Parathyroid adenoma (tissue), 2 donors: ENCODE data around the gene EMP1.

ENCODE experiments used
- H2AFZ ChIP-seq: fragments of 300-600 bp; sonication (generic); one replicate; pipeline ENCODE4 v1.7.0; 2017; ENCODE audit warnings: antibody characterized with exemption, mild to moderate bottlenecking
- H3K27ac ChIP-seq: fragments of 300-600 bp; sonication (generic); one replicate; pipeline ENCODE4 v1.7.0; 2017
- H3K27me3 ChIP-seq: fragments of 300-600 bp; sonication (generic); one replicate; pipeline ENCODE4 v1.7.0; 2017; ENCODE audit warnings: low read length; ENCODE audit not compliant: control insufficient read depth, insufficient read depth
- H3K36me3 ChIP-seq: fragments of 300-600 bp; sonication (generic); one replicate; pipeline ENCODE4 v1.7.0; 2017; ENCODE audit warnings: low read length; ENCODE audit not compliant: control insufficient read depth, insufficient read depth
- H3K4me1 ChIP-seq: fragments of 300-600 bp; sonication (generic); one replicate; pipeline ENCODE4 v1.7.0; 2017; ENCODE audit warnings: control low read depth
- H3K4me2 ChIP-seq: fragments of 300-600 bp; sonication (generic); one replicate; pipeline ENCODE4 v1.7.0; 2017; ENCODE audit warnings: low read length
- H3K4me3 ChIP-seq: fragments of 300-600 bp; sonication (generic); one replicate; pipeline ENCODE4 v1.7.0; 2017; ENCODE audit warnings: low read depth, low read length
- H3K79me2 ChIP-seq: fragments of 300-600 bp; sonication (generic); one replicate; pipeline ENCODE4 v1.7.0; 2017; ENCODE audit warnings: control low read depth
- H3K9ac ChIP-seq: fragments of 300-600 bp; sonication (generic); one replicate; pipeline ENCODE4 v1.7.0; 2017; ENCODE audit warnings: mild to moderate bottlenecking
- H3K9me3 ChIP-seq: fragments of 300-600 bp; sonication (generic); one replicate; pipeline ENCODE4 v1.7.0; 2017; ENCODE audit warnings: low read length; ENCODE audit not compliant: control insufficient read depth
- CTCF ChIP-seq: fragments of 300-600 bp; sonication (generic); IDR thresholded peaks from one replicate; pipeline ENCODE4 v1.7.0; 2017; ENCODE audit warnings: antibody characterized with exemption, mild to moderate bottlenecking
- donor health status: primary hyperparathyroidism.

EMP1 gene

GRCh38 chr12:13248964-13249363 is 52.4 kb downstream of the EMP1 start:
- no peak overlapping the region for H3K4me3 ChIP-seq
- no peaks in the 10 kb centered on the region for H3K79me2 ChIP-seq
- H3K27ac ChIP-seq = no peak overlapping the region
- H3K4me2 ChIP-seq = no peak overlapping the region
- no peaks in the 10 kb centered on the region for H3K36me3 ChIP-seq
- H3K9ac ChIP-seq = no peak overlapping the region
- no peaks in the 10 kb centered on the region for H3K4me1 ChIP-seq
- no peaks in the 10 kb centered on the region for H3K27me3 ChIP-seq
- no peak for TF ChIP-seq CTCF
- no peaks in the 10 kb centered on the region for H3K9me3 ChIP-seq
- no peak overlapping the region for H2AFZ ChIP-seq

- H3K27me3 ChIP-seq = no peaks in the 10 kb centered on the region
- no peaks in the 10 kb centered on the region for H3K36me3 ChIP-seq
- H3K4me2 ChIP-seq = no peak overlapping the region
- H3K9me3 ChIP-seq = no peaks in the 10 kb centered on the region
- TF ChIP-seq CTCF = no peak
- H2AFZ ChIP-seq = no peak overlapping the region
- no peaks in the 10 kb centered on the region for H3K4me1 ChIP-seq
- H3K27ac ChIP-seq = no peak overlapping the region
- H3K79me2 ChIP-seq = no peaks in the 10 kb centered on the region
- no peak overlapping the region for H3K9ac ChIP-seq
- H3K4me3 ChIP-seq = no peak overlapping the region
These were observed 53.9 kb downstream of the EMP1 start for GRCh38 chr12:13250416-13250815.

- Histone ChIP-seq H3K4me3 (no peak overlapping the region), H2AFZ (no peak overlapping the region), H3K4me1 (no peaks in the 10 kb centered on the region), H3K9me3 (no peaks in the 10 kb centered on the region), H3K79me2 (no peaks in the 10 kb centered on the region), H3K36me3 (no peaks in the 10 kb centered on the region), H3K27me3 (no peaks in the 10 kb centered on the region), H3K4me2 (no peak overlapping the region), H3K9ac (no peak overlapping the region), H3K27ac (no peak overlapping the region)
- TF ChIP-seq CTCF = no peak
These were observed 55.0 kb downstream of the EMP1 start for GRCh38 chr12:13251521-13251920.

GRCh38 chr12:13252024-13252423 is 55.5 kb downstream of the EMP1 start:
- no peak overlapping the region for H3K4me3 ChIP-seq
- H3K27me3 ChIP-seq = no peaks in the 10 kb centered on the region
- no peak overlapping the region for H2AFZ ChIP-seq
- H3K36me3 ChIP-seq = no peaks in the 10 kb centered on the region
- no peak overlapping the region for H3K9ac ChIP-seq
- H3K79me2 ChIP-seq = no peaks in the 10 kb centered on the region
- H3K4me1 ChIP-seq = no peaks in the 10 kb centered on the region
- H3K4me2 ChIP-seq = no peak overlapping the region
- H3K27ac ChIP-seq = no peak overlapping the region
- no peak for TF ChIP-seq CTCF
- no peaks in the 10 kb centered on the region for H3K9me3 ChIP-seq

GRCh38 chr12:13252616-13253015 is 56.1 kb downstream of the EMP1 start:
- no peaks in the 10 kb centered on the region for H3K36me3 ChIP-seq
- H3K4me2 ChIP-seq = no peak overlapping the region
- no peak overlapping the region for H3K27ac ChIP-seq
- H3K4me3 ChIP-seq = no peak overlapping the region
- no peak for TF ChIP-seq CTCF
- peaks cover 4% of the 10 kb centered on the region for H3K4me1 ChIP-seq
- no peaks in the 10 kb centered on the region for H3K27me3 ChIP-seq
- no peak overlapping the region for H2AFZ ChIP-seq
- no peak overlapping the region for H3K9ac ChIP-seq
- no peaks in the 10 kb centered on the region for H3K9me3 ChIP-seq
- H3K79me2 ChIP-seq = no peaks in the 10 kb centered on the region
